GM12892 (cell line): Measurements from ENCODE around the gene RASSF3.

ENCODE experiments used
- DNase-seq: peaks from one replicate; pipeline ENCODE4 v3.0.0; 2011; ENCODE audit not compliant: insufficient read length
- FAIRE-seq: peaks from 2 replicates; lab custom pipeline; 2011; peaks lifted over from hg19 to GRCh38; lab: Jason Lieb, UNC
- POLR2A ChIP-seq: IDR thresholded peaks from 2 replicates; pipeline ENCODE4 v1.6.1; 2011; ENCODE audit warnings: low read depth, low read length, control low read depth
- POLR2AphosphoS5 ChIP-seq: IDR thresholded peaks from 2 replicates; pipeline ENCODE4 v1.6.1; 2011; ENCODE audit warnings: low read depth, low read length, control low read depth
- TAF1 ChIP-seq: IDR thresholded peaks from 2 replicates; pipeline ENCODE4 v1.6.1; 2011; ENCODE audit warnings: low read depth, mild to moderate bottlenecking, control low read depth, low read length, borderline replicate concordance

The RASSF3 gene

DNA sequence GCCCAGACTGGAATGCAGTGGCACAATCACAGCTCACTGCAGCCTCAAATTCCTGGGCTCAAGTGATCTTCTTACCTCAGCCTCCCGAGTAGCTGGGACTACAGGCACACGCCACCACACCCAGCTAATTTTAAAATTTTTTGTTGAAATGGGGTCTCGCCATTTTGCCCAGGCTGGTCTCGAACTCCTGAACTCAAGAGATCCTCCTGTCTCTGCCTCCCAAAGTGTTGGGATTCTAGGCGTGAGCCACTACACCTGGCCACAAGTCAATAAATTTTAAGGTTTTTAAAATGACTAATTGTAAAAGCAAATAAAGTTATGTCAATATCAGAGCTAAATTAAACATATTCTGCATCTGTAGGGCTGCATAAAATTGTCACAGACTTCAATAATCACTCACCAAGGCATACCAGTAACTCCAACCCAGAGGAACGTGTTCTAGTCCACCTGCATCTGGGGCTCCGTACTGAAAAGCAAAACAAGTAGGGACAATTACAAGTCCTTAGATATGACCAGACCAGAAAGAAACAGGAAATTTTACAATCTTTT is 135.0 kb downstream of the RASSF3 start:
- DNase-seq (no peak), FAIRE-seq (no peak)
- TF ChIP-seq TAF1 (no peak), POLR2AphosphoS5 (no peak), POLR2A (no peak)

- DNase-seq (no peak), FAIRE-seq (no peak)
- TF ChIP-seq POLR2AphosphoS5 = no peak
- TF ChIP-seq POLR2A = no peak
- TF ChIP-seq TAF1 = no peak
Observed at GRCh38 chr12:64745980-64746379, 135.7 kb downstream of the RASSF3 start.

DNA sequence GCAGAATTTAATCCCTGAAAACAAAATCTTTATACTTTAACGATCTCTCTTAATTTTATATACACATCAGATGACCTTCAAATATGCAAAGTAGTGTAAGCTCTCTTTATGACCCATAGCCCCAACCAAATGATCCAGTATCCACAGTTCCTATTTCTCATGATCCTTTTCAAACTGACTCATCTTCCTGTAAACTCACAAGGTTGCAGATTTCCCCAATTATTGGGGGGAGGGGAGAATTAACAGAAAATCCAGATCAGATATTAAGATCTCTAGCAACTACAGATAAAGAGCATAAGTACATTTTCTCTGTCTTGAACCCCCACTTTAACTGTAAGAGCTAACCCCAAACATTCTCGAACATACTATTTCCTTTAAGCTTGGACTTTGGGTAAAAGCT is 136.4 kb downstream of the RASSF3 start:
- no peak for DNase-seq
- FAIRE-seq = no peak
- TF ChIP-seq POLR2A (no peak), TAF1 (no peak), POLR2AphosphoS5 (no peak)
